ENCODE measurements around the gene FST. TPM values are rescaled to one million over a fixed set of nuclear protein-coding genes. Genes with fewer than 3 reads are reported as not detected.

Gene FST
- total and polyA plus RNA-seq, 2 of the 13 experiments (the other 11 are each of a cell fraction or from before 2014, with no cell fraction given): 38.6 to 136 TPM

GRCh38 chr5:53464722-53465121 lies 15.7 kb upstream of the FST start (continued):
- TF ChIP-seq ZNF510 (CRISPR knock-in tag; IDR thresholded peaks at IDR 0.05; ENCODE audit: low read depth) (no peak), ZNF83 (CRISPR knock-in tag; IDR thresholded peaks at IDR 0.05; ENCODE audit: borderline replicate concordance) (0 out of 2 replicates have a peak, but pooled peaks have one; percentile 63), TCF12 (IDR thresholded peaks at IDR 0.05) (no peak), TCF12 (CRISPR knock-in tag; IDR thresholded peaks at IDR 0.05) (no peak), NFAT5 (CRISPR knock-in tag; IDR thresholded peaks at IDR 0.05) (no peak), NFYC (CRISPR knock-in tag; IDR thresholded peaks at IDR 0.05) (no peak), TEAD2 (CRISPR knock-in tag; IDR thresholded peaks at IDR 0.05) (no peak), ZNF574 (CRISPR knock-in tag; IDR thresholded peaks at IDR 0.05) (peak; percentile 62), NFKBIZ (CRISPR knock-in tag; IDR thresholded peaks at IDR 0.05) (no peak), ZNF597 (CRISPR knock-in tag; IDR thresholded peaks at IDR 0.05) (no peak), CENPT (CRISPR knock-in tag; IDR thresholded peaks at IDR 0.05; ENCODE audit: low read depth) (no peak), CHD4 (IDR thresholded peaks at IDR 0.05; ENCODE audit: borderline replicate concordance, low read length) (no peak), ZNF143 (CRISPR knock-in tag; IDR thresholded peaks at IDR 0.05) (no peak), ZNF17 (CRISPR knock-in tag; IDR thresholded peaks at IDR 0.05) (no peak), ZSCAN22 (CRISPR knock-in tag; IDR thresholded peaks at IDR 0.05) (no peak), FOXP1 (IDR thresholded peaks at IDR 0.05) (no peak), FOXP1 (CRISPR knock-in tag; IDR thresholded peaks at IDR 0.05) (peak; percentile 90), XRCC5 (optimal IDR thresholded peaks at IDR 0.05; ENCODE audit: low read length) (no peak), ZNF207 (IDR thresholded peaks at IDR 0.05; ENCODE audit: borderline replicate concordance) (no peak), ZBTB26 (CRISPR knock-in tag; IDR thresholded peaks at IDR 0.05; ENCODE audit: borderline replicate concordance) (no peak), RBM22 (optimal IDR thresholded peaks at IDR 0.05; ENCODE audit: low read length) (no peak), RFXANK (CRISPR knock-in tag; IDR thresholded peaks at IDR 0.05) (no peak)
- TF ChIP-seq, protein P1, sequence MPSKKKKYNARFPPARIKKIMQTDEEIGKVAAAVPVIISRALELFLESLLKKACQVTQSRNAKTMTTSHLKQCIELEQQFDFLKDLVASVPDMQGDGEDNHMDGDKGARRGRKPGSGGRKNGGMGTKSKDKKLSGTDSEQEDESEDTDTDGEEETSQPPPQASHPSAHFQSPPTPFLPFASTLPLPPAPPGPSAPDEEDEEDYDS (CRISPR knock-in tag; IDR thresholded peaks at IDR 0.05): peak; percentile 15; the same call in 1 of the 2 replicates

Measured in HepG2 (cell line).